ENCODE measurements around the gene KCNQ5.

KCNQ5 gene

DNA sequence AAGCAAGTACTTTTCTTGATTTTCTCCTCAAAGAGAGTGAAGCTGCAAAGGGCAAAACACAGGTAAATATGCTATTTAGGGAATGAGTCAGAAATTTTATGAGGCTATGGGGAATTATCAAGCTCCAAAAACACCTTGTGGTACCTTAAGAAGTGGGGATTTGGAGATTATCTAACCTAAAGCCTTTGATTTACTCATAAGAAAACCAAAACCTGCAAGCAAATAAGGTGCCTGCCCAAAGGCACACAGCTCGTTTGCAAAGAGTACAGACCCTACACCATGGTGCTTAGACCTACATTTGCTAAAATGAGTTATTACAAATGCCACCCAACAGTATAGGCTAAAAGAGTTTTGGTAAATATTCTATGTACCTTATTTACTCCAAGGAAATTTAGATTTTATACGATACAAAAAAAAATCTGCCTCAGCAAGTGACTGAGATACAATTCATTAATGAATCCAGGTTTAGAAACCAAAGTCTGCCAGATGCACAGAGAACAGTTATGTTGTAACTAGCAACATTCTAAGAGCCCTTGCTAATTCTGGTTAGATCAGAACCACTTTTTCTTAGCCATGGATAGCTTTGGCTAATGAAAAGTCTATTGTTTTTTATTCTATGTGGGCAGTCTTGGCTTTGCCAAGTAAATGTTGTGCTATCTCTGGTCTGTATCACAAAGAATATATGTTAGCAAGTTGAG, 501.9 kb downstream of the KCNQ5 start:
- DNase-seq (ENCODE audit: low spot score) = peak; percentile 14

DNA sequence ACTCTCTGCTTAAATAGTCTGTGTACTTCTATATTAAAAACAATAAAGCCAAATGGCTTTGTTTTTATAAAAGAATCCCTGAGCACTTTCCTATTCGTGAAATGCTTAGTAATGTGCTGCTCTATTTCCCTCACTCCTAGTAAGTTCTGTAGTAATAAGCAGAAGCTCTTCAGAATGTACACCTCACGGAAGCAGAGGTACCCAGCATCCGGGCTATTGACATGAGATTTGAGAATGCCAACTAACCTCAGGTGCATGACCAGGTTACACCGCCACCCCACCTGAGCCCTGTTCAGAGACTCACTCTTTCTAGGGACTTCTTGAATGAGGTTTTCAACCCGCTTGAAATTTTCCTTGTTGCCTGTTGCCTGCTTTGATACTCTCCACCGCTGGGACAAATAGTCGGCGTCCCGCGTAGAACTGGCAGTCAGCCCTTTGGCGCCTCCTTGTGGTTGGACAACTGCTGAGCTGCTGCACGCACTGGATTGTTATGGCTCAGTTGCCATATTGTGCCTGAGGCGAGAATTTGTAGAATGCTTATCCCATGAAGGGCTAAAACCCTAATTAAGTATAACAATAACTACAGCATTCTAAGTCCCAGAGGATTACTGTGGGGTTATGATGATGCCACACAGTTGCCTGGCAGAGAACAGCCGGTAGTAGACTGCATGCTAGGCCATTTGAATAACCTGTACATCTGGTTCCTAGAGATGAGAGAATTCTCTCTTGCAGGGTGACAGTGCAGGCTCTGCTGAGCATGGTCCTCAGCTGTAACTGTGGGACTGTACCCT, 508.0 kb downstream of the KCNQ5 start:
- DNase-seq (ENCODE audit: low spot score) = peak; percentile 79

GRCh38 chr6:73131706-73132105, 509.8 kb downstream of the KCNQ5 start:
- no peak for DNase-seq (ENCODE audit: low spot score)

GRCh38 chr6:73134588-73134987, 512.7 kb downstream of the KCNQ5 start:
- DNase-seq (ENCODE audit: low spot score) = no peak

GRCh38 chr6:73139681-73140383, 518.0 kb downstream of the KCNQ5 start:
- DNase-seq (ENCODE audit: low spot score) = no peak

DNA sequence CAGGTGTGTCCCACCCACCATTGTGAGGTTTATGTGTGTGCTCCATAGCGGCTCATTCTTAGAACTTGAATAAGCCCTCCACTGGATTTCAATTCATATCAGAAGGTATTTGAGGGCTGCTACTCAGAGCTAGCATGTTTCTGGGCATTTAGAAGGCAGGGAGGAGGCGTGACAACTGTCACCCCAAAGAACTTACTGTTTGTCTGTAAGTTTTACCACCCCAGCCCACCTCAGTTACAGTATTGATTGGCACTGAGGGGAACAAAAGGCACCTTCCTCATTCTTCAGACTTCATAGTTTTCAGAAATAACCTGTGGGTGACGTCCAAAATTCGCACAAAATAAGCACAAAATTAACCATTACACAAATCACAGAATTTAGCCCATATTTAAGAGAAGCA, 521.7 kb downstream of the KCNQ5 start:
- no peak for DNase-seq (ENCODE audit: low spot score)

GRCh38 chr6:73144516-73144915, 522.7 kb downstream of the KCNQ5 start:
- no peak for DNase-seq (ENCODE audit: low spot score)

DNA sequence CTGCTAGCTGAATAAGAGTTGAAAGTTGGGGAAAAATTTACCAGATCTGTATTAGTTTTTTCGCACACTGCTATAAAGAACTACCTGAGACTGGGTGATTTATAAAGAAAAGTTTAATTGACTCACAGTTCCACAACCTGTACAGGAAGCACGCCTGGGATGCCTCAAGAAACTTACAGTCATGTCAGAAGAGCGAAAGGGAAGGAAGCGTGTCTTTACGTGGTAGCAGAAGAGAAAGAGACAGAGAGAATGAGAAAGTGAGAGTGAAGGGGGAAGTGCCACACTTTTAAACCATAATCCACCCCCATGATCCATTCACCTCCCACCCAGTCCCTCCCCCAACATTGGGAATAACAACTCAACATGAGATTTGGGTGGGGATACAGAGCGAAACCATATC, 523.8 kb downstream of the KCNQ5 start:
- DNase-seq (ENCODE audit: low spot score) = no peak

DNA sequence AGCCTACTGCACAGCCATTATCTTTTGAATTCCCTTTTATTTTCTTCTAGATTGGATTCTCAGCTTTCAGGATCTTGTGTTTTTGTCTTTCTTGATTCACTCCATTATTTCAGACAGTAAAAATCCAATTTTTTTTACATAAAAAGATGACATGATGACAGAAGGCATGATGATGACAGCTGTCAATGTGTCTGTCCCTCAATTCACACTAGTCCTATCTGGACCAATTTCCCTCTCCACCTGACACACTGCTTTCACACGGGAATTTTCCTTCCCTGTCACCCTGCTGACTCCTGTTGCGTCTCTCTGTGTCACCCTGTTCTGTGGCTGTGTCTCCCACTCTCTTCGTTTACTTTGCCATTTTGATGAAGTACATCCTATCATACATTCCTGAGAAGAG, 529.9 kb downstream of the KCNQ5 start:
- no peak for DNase-seq (ENCODE audit: low spot score)

DNA sequence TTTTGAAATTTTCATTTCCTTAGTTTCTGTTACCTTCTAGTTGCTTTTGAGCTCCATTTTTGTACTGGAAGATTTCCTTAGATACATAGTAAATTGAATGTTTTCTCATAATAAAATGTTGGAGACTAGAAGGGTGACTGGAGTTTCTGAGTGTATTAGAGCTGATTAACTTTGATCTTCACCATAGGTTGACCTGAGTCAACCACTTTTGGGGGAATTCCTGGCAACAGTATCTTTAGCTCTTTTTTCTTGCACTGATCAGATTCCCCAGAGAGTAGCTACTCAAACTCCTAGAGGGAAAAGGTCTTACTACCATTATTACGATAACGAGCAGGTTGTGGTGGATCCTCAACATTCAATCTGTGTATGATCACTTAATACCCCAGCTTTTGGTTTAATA, 530.7 kb downstream of the KCNQ5 start:
- no peak for DNase-seq (ENCODE audit: low spot score)

DNA sequence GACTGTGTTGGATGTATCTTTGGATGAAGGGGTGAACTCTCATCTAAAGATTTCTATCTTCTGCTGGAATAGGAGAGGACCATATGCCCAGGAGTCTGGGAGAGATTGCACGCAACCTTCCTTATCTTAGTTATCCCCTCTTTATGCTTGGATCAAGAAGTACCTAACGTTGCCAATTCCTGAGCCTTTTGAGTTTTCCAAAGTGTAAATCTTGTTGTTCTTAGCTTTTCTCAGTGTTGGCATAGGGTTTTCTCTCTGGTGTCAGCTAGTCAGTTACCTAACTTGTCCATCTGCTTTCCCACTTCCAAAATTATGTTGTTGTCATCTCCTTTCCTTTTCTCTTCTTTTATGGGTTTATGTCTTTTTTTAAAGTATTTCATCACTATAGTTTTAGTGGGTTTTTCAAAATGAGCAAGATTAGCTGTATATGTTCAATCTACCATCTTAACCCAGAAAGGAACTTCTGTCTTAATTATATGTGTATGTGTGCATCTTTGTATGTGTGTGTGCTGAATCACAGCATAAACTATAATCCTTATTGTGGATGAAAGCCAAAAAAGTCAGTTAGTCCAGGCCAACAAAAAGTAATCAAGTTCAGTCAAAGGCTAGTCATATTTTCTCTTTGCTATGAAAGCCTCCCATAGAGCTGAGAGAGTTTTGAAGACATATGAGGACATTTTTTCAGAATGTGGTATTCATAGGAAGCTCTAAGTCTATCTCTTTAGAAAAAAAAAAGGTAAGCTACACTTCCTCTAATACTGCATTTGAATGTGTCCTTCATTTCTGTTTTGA, 531.3 kb downstream of the KCNQ5 start:
- DNase-seq (ENCODE audit: low spot score) = no peak

DNA sequence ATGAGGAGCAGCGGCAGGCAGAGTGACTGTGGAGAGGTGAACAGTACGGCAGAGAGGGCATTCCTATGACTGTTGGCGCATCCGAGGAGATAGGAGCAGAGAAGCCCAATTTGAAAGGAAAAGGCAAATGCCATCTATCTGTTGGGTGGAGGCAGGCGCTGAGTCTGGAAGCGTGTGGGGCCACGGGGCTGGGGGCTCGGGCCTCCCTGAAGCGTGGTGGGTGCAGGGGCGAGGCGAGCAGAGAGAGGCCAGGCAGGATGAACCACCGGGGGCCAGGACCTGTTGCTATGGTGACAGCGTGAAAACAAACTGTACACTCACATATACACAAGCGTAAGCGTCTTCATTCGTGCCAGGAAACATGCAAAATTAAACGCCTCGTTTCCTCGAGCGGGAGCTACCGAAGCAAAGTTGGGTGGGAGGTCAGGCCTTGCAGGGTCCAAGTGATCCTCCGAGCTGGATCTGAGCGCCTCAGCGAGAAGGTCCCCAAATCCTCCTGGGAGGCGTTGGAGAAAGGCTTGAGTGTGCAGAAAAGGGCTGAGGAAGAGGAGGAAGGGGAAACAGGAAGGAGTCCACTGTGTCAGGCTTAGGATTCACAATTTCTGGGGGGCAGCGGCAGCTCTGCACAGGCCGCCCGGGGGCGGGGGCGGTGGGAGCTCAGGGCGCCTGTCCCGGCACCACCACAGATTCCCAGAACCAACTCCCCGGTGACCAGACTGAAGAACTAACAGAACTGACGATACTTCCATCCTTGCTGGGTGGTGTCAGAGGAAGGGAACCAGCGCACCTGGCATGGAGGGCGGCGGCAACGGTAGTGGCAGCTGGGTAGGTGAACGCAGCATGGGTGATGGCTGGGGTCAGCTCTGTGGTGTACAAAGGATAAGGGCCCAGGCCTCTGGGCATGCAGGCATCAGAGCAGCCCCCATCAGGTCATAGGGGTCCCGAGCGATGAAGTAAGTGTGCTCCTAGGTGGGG, 535.2 kb downstream of the KCNQ5 start:
- DNase-seq (ENCODE audit: low spot score) = no peak

- no peak for DNase-seq (ENCODE audit: low spot score)
Measured at GRCh38 chr6:73157870-73158269, 536.0 kb downstream of the KCNQ5 start.

DNA sequence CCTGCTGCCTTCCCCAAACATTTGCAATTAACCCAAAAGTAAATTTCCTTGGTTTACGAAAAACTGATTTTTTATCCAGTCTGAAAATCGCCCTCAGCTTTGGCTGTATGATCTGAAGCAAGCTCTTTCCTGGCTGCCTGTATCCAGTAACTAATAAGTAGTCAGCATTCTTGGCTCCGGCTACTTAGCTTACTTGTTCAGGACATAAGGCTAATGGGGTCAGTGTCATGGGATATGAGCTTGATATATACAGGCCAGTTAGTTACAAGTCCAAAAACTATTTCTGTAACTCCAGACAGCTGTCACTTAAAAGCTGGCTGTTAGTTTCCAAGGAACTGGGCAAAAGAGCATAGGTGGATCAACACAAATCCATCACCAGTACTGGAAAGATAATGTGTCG, 547.2 kb downstream of the KCNQ5 start:
- DNase-seq (ENCODE audit: low spot score) = no peak

- no peak for DNase-seq (ENCODE audit: low spot score)
Measured at GRCh38 chr6:73169633-73170032, 547.8 kb downstream of the KCNQ5 start.

DNA sequence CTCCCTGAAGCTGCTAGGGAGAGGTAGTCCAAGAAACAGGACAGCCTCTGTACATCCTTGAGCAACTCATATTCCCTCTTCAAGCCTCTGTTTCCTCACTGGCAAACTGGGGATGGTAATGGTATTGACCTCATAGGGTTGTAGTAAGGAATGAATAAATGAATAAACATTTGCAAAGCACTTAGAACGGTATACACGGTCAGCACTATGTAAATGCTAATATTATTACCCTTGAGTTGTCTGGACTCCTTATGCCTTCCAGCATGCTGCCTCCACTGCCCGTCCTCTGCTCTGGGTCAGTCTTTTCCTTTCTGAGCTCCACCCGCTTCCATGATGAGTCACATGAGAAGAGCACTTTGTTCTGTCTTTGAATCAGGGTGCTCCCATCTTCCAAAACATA, 552.8 kb downstream of the KCNQ5 start:
- no peak for DNase-seq (ENCODE audit: low spot score)

DNA sequence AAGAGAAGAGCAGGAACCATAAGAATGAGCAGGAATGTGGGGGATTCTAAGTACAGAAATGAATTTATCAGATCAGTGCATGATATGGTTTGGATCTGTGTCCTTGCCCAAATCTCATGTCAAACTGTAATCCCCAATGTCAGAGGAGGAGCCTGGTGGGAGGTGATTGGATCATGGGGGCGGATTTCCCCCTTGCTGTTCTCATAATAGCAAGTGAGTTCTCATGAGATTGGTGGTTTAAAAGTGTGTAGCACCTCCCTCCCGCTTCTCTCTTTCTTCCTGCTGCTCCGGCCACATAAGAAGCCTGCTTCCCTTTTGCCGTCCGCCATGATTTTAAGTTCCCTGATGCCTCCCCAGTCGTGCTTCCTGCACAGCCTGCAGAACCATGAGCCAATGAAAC, 554.2 kb downstream of the KCNQ5 start:
- no peak for DNase-seq (ENCODE audit: low spot score)

GRCh38 chr6:73177221-73177944, 555.5 kb downstream of the KCNQ5 start:
- DNase-seq (ENCODE audit: low spot score) = no peak

- DNase-seq (ENCODE audit: low spot score) = no peak
Measured at GRCh38 chr6:73180076-73180738, 558.3 kb downstream of the KCNQ5 start.
